ENCODE measurements around the gene KRTAP12-3. TPM values are rescaled to one million over a fixed set of nuclear protein-coding genes. Genes with fewer than 3 reads are reported as not detected.

KRTAP12-3 gene
- total and polyA plus RNA-seq, 9 of the 15 experiments (the other 6 are each of a cell fraction or from before 2014, with no cell fraction given): not detected

DNA sequence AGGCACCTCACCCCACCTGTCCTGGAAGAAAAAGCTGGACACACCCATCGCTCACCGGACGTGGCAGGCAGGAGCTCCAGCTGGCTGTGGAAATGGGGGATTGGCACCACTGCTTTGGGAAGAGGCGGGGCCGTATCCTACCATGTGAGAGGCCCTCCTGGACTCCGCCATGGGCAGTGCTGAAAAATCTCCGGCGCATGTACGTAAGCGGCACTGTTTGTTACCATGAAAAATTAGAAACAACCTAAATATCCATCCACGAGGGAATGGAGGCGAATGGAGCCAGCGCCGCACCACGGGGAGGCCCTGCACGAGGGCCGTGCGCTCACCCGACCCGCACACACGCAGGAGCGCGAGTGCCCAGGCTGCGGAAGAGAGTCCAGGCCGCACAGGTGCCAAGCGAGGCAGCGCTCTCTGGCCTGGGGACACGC, 42.8 kb upstream of the KRTAP12-3 start:
- no peaks in the 10 kb centered on the region; the same call in 1 of the 2 replicates for H3K9me3 ChIP-seq (replicated peaks; ENCODE audit: control insufficient read depth, insufficient read depth, low read depth, low read length)
- intact Hi-C loops (cut with micrococcal nuclease) (no loop called here), in situ Hi-C loops (cut with MboI) (no loop called here)
- no peaks in the 10 kb centered on the region for H3K36me3 ChIP-seq (ENCODE audit: control insufficient read depth, insufficient read depth, low read length)
- FAIRE-seq (no peak), DNase-seq (ENCODE audit: extremely low read depth in 1 of 4, low spot score in 3 of 4) (no peak), ATAC-seq (no peak)
- H3K4me2 ChIP-seq (ENCODE audit: insufficient read depth, low read length): no peak overlapping the region
- no peak overlapping the region for H3K27ac ChIP-seq (ENCODE audit: extremely low read depth, low read depth, low read length)
- ChIA-PET POLR2A (interaction anchor here (0.6 to 0.8 kb wide), 2 partner anchors 11 to 232 kb away, joined by 3 read pairs; no protein-coding TSS in a partner anchor), CTCF (ENCODE audit: low intra/inter-chr PET ratio) (no interaction called here)
- H2AFZ ChIP-seq (ENCODE audit: low read depth, low read length): no peak overlapping the region
- no peak overlapping the region for H3K9ac ChIP-seq (ENCODE audit: insufficient read depth in 1 of 2, low read depth in 2 of 2, low read length in 2 of 2)
- H3K79me2 ChIP-seq (ENCODE audit: control insufficient read depth, insufficient read depth, low read length): no peaks in the 10 kb centered on the region
- H3K27me3 ChIP-seq (ENCODE audit: control insufficient read depth in 2 of 2, insufficient read depth in 2 of 2, low read length in 2 of 2): peaks cover 14 to 44% of the 10 kb centered on the region in 2 experiments; a peak in 4 of 5 replicates
- H3K9me1 ChIP-seq (ENCODE audit: control insufficient read depth, insufficient read depth, low read length): peaks cover 3% of the 10 kb centered on the region
- H4K20me1 ChIP-seq (replicated peaks; ENCODE audit: control insufficient read depth, insufficient read depth, low read length): no peaks in the 10 kb centered on the region
- TF ChIP-seq PCBP1 (IDR thresholded peaks at IDR 0.05; ENCODE audit: low read depth, low read length, poor library complexity, severe bottlenecking) (no peak), ZNF217 (CRISPR knock-in tag; IDR thresholded peaks at IDR 0.05) (no peak), L3MBTL2 (IDR thresholded peaks at IDR 0.05) (no peak), ZNF655 (CRISPR knock-in tag; IDR thresholded peaks at IDR 0.05) (no peak), PHB2 (IDR thresholded peaks at IDR 0.05; ENCODE audit: low read depth) (no peak), CTBP1 (IDR thresholded peaks at IDR 0.05; ENCODE audit: borderline replicate concordance) (no peak), GTF2B (IDR thresholded peaks at IDR 0.05; ENCODE audit: extremely low read depth, insufficient read length) (no peak), ZKSCAN8 (CRISPR knock-in tag; IDR thresholded peaks at IDR 0.05) (no peak), ZNF41 (CRISPR knock-in tag; conservative IDR thresholded peaks at IDR 0.05) (no peak)
- under 1% methylated on average over 28 of the region's 28 CpGs for WGBS (ENCODE audit: insufficient coverage, low coverage, missing lambda C conversion rate)
- BruUV-seq (replicated peaks): no TSS peak
- H3K4me1 ChIP-seq (replicated peaks in 1 of 2; ENCODE audit: control insufficient read depth in 2 of 2, insufficient read depth in 2 of 2, low read length in 2 of 2): peaks cover 0 to 10% of the 10 kb centered on the region in 2 experiments; a peak in 2 of 5 replicates
- H3K4me3 ChIP-seq: no peak overlapping the region
